Lower lobe of right lung (tissue), 2 donors: ENCODE results near the gene RSPH6A. TPM values are rescaled to one million over a fixed set of nuclear protein-coding genes. Genes with fewer than 3 reads are reported as not detected.
A peak's percentile ranks its signal among the peaks of the same experiment; 100 is the strongest.

Source experiments
- ATAC-seq, 2 donors: fragments of 200-7000 bp; cut with Tn5 transposase; one replicate each; pipeline ENCODE4 v1.9.1; 2020 to 2022; ENCODE audit warnings: mild to moderate bottlenecking in 2 of 2, moderate library complexity in 2 of 2
- DNase-seq: peaks from one replicate; pipeline ENCODE4 v3.0.0-alpha.2; 2020
- H3K27ac ChIP-seq: fragments of 200-600 bp; one replicate; pipeline ENCODE4 v1.8.0; 2022
- H3K27me3 ChIP-seq: fragments of 200-600 bp; one replicate; pipeline ENCODE4 v1.8.0; 2022; ENCODE audit warnings: low read depth
- H3K36me3 ChIP-seq: fragments of 200-600 bp; one replicate; pipeline ENCODE4 v1.8.0; 2022; ENCODE audit warnings: mild to moderate bottlenecking
- H3K4me1 ChIP-seq: fragments of 200-600 bp; one replicate; pipeline ENCODE4 v1.8.0; 2022
- H3K4me3 ChIP-seq: fragments of 200-600 bp; one replicate; pipeline ENCODE4 v1.8.0; 2022; ENCODE audit warnings: mild to moderate bottlenecking
- H3K9me3 ChIP-seq: fragments of 200-600 bp; one replicate; pipeline ENCODE4 v1.8.0; 2022
- CTCF ChIP-seq: fragments of 200-600 bp; IDR thresholded peaks from one replicate; pipeline ENCODE4 v1.8.0; 2022; ENCODE audit warnings: antibody characterized with exemption, mild to moderate bottlenecking
- intact Hi-C: fragments of 100-400 bp; cut with DNase I; formaldehyde crosslinking; loops from one replicate; pipeline ENCODE4 v1.11.0; 2022
- total RNA-seq: library from RNA; stranded (reverse); fragmentation: NEBNext Ultra II Directional; extraction: Animal tissue kit (Norgen Biotek cat#: 25700); gene quantifications from one replicate; pipeline ENCODE4 v1.2.1, GENCODE V29; 2021
- donor health status: DM: no; HTN: yes; CAD: no; lungs with severe emphysema.

RSPH6A gene
- total RNA-seq, 1 donor from 2014 or later = 0.21 TPM

GRCh38 chr19:45862271-45862563, 47.1 kb upstream of the RSPH6A start:
- H3K4me3 ChIP-seq = peak overlapping the region; percentile 99
- H3K27ac ChIP-seq = peak overlapping the region; percentile 88
- DNase-seq = no peak
- H3K4me1 ChIP-seq = peaks cover 31% of the 10 kb centered on the region
- H3K36me3 ChIP-seq = peaks cover 33% of the 10 kb centered on the region
- intact Hi-C loops = no loop called here
- ATAC-seq = no peak
- no peaks in the 10 kb centered on the region for H3K9me3 ChIP-seq
- H3K27me3 ChIP-seq = peaks cover 14% of the 10 kb centered on the region
- TF ChIP-seq CTCF = no peak

- ATAC-seq (no peak), DNase-seq (no peak)
- no peak for TF ChIP-seq CTCF
- intact Hi-C loops = no loop called here
- H3K27me3 ChIP-seq = peaks cover 14% of the 10 kb centered on the region
- H3K36me3 ChIP-seq = peaks cover 40% of the 10 kb centered on the region
- H3K4me3 ChIP-seq = no peak overlapping the region
- peaks cover 31% of the 10 kb centered on the region for H3K4me1 ChIP-seq
- no peaks in the 10 kb centered on the region for H3K9me3 ChIP-seq
- H3K27ac ChIP-seq = no peak overlapping the region
Measured at GRCh38 chr19:45860359-45861259, 45.5 kb upstream of the RSPH6A start.

GRCh38 chr19:45854167-45854778, 39.2 kb upstream of the RSPH6A start:
- no peaks in the 10 kb centered on the region for H3K9me3 ChIP-seq
- TF ChIP-seq CTCF = no peak
- H3K27ac ChIP-seq = no peak overlapping the region
- peaks cover 80% of the 10 kb centered on the region for H3K36me3 ChIP-seq
- no peak for ATAC-seq
- peaks cover 11% of the 10 kb centered on the region for H3K4me1 ChIP-seq
- intact Hi-C loops = no loop called here
- H3K4me3 ChIP-seq = no peak overlapping the region
- no peak for DNase-seq
- no peaks in the 10 kb centered on the region for H3K27me3 ChIP-seq

GRCh38 chr19:45852983-45853382, 37.9 kb upstream of the RSPH6A start:
- intact Hi-C loops = no loop called here
- no peak overlapping the region for H3K4me3 ChIP-seq
- peak; percentile 91 for DNase-seq
- ATAC-seq = peak; percentile 96 to 97
- peak overlapping the region; percentile 39 for H3K27ac ChIP-seq
- TF ChIP-seq CTCF = no peak
- H3K27me3 ChIP-seq = no peaks in the 10 kb centered on the region
- H3K9me3 ChIP-seq = no peaks in the 10 kb centered on the region
- peaks cover 80% of the 10 kb centered on the region for H3K36me3 ChIP-seq
- H3K4me1 ChIP-seq = peaks cover 11% of the 10 kb centered on the region

- DNase-seq = no peak
- TF ChIP-seq CTCF = no peak
- H3K4me1 ChIP-seq = peaks cover 11% of the 10 kb centered on the region
- no peak for ATAC-seq
- H3K4me3 ChIP-seq = no peak overlapping the region
- no peaks in the 10 kb centered on the region for H3K9me3 ChIP-seq
- peak overlapping the region; percentile 46 for H3K27ac ChIP-seq
- intact Hi-C loops = no loop called here
- H3K36me3 ChIP-seq = peaks cover 86% of the 10 kb centered on the region
- no peaks in the 10 kb centered on the region for H3K27me3 ChIP-seq
Measured at GRCh38 chr19:45852145-45852750, 37.1 kb upstream of the RSPH6A start.
